Measurements from ENCODE around the gene ZDHHC14. TPM values are rescaled to one million over a fixed set of nuclear protein-coding genes. Genes with fewer than 3 reads are reported as not detected.

Gene ZDHHC14
- total RNA-seq, 6 experiments from 2014 or later: 5.2 to 6.7 (median 6.0) TPM

- DNase-seq: peak; percentile 7
- H3K27ac Mint-ChIP-seq: no peak overlapping the region
Measured at GRCh38 chr6:157518397-157519250, 137.6 kb downstream of the ZDHHC14 start.

DNA sequence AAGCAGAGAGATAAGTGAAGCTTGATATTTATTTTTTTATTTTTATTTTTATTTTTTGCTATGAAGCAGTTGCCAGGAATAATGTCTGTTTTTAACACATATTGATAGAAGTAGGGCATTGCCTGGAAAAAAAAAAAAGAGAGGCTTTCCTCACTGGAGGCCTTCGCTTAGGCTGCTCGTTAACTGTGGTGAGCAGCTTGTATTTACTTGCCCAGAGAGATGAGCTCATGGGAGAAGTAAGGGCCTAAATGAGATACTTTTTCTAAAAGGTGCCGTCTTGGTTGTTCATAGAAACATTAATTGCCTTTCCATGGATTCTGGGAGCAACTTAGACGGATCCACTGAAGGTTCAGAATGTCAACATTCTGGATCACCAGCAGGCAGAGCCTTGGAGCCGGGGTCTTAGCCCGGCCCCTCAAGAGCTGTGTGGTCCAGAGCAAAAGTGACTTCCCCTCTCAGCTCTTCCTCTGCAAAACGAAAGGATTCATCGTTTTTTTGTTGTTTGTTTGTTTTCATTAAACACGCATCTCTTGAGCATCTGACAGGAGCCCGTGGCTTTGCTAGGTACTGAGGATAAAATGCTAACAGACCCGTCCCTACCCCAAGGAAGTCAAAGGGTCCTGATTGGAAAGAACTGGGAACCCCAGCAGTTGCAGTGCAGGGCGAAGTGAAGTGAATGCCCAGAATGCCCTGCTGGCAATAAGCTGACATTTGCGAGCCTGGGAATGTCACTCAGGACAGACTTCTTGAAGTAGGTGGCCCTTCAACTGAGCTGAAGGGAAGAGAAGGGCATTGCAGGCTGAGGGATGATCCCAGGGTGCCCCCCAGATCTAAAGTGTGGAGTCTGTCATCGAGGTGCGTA, 138.5 kb downstream of the ZDHHC14 start:
- DNase-seq: no peak
- H3K9me3 Mint-ChIP-seq: no peaks in the 10 kb centered on the region
- no peak overlapping the region for H3K27ac Mint-ChIP-seq
- peaks cover 5% of the 10 kb centered on the region; the same call in 1 of the 2 replicates for H3K36me3 Mint-ChIP-seq (ENCODE audit: low read depth)
- H3K4me1 Mint-ChIP-seq (ENCODE audit: low read depth): peaks cover 20% of the 10 kb centered on the region
- TF ChIP-seq CTCF (IDR thresholded peaks at IDR 0.05): no peak
- H3K4me3 Mint-ChIP-seq: no peak overlapping the region
- no peaks in the 10 kb centered on the region; the same call in 1 of the 2 replicates for H3K27me3 Mint-ChIP-seq (ENCODE audit: insufficient read depth)

More at GRCh38 chr6:157518397-157519250, 137.6 kb downstream of the ZDHHC14 start:
- Mint-ChIP-seq H3K27me3 (ENCODE audit: insufficient read depth) (no peaks in the 10 kb centered on the region; the same call in 1 of the 2 replicates), H3K9me3 (no peaks in the 10 kb centered on the region), H3K4me3 (no peak overlapping the region), H3K4me1 (ENCODE audit: low read depth) (peaks cover 21% of the 10 kb centered on the region), H3K36me3 (ENCODE audit: low read depth) (peaks cover 5% of the 10 kb centered on the region; the same call in 1 of the 2 replicates)
- no peak for TF ChIP-seq CTCF (IDR thresholded peaks at IDR 0.05)

- Mint-ChIP-seq H3K27ac (no peak overlapping the region), H3K4me1 (ENCODE audit: low read depth) (peaks cover 14% of the 10 kb centered on the region), H3K9me3 (no peaks in the 10 kb centered on the region), H3K36me3 (ENCODE audit: low read depth) (peaks cover 5% of the 10 kb centered on the region; the same call in 1 of the 2 replicates), H3K27me3 (ENCODE audit: insufficient read depth) (no peaks in the 10 kb centered on the region; the same call in 1 of the 2 replicates), H3K4me3 (no peak overlapping the region)
- TF ChIP-seq CTCF (IDR thresholded peaks at IDR 0.05): no peak
- DNase-seq: no peak
Measured at GRCh38 chr6:157520117-157520406, 139.1 kb downstream of the ZDHHC14 start.

DNA sequence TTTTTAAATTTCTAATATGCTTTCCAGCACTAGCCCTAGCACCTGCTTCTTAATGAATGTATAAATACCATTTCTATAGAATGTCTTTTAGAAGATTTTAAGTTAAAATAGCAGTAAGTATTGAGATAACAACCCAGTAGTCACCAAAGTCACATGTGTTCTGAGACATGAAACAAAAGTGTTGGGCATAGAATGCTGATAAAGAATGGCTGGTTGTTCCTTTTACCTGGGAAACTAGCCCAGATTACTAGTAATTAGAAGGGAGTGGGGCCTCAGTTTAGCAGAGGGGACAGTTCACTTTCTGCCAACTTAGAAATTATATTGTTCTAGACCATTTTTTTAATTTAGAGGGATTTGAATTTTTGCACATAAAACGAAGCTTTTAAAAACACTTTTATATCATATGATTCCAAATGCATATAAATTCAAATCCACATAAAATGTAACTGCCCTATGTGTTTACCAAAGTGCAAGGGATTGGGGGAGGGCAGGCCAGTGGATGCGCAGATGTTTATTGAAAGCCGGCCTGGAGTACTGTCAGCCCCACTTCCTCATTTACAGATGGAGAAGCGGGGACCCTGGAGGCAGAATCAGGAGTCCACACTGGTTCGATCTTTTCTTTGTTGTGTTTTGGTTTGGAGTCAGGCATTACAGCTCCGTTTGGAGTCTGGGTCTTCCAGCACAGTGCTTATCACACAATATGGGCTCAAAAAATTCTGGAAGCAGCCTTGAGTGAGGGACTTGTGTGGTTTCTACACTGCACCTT, 139.8 kb downstream of the ZDHHC14 start:
- no peak overlapping the region for H3K27ac Mint-ChIP-seq
- no peak for TF ChIP-seq CTCF (IDR thresholded peaks at IDR 0.05)
- peaks cover 5% of the 10 kb centered on the region; the same call in 1 of the 2 replicates for H3K36me3 Mint-ChIP-seq (ENCODE audit: low read depth)
- H3K9me3 Mint-ChIP-seq: no peaks in the 10 kb centered on the region
- H3K4me3 Mint-ChIP-seq: no peak overlapping the region
- peaks cover 7% of the 10 kb centered on the region for H3K4me1 Mint-ChIP-seq (ENCODE audit: low read depth)
- H3K27me3 Mint-ChIP-seq (ENCODE audit: insufficient read depth): no peaks in the 10 kb centered on the region; the same call in 1 of the 2 replicates
- DNase-seq: no peak

All from HFFc6 (cell line).